Gastrocnemius medialis (tissue), 4 donors: ENCODE results near the gene C14orf132. TPM values are rescaled to one million over a fixed set of nuclear protein-coding genes. Genes with fewer than 3 reads are reported as not detected.

Experiments
- ATAC-seq, 2 donors: fragments of 150-250 bp; one replicate each; pipeline ENCODE4 v1.9.1; 2016
- DNase-seq, 2 donors: peaks; one replicate each; pipeline ENCODE4 v3.0.0-alpha.2; 2019
- H3K27ac ChIP-seq, 4 donors: fragments of 200-600 bp; sonication (generic); 1 replicate in 1 of 4; 2 replicates in 3 of 4; pipeline ENCODE4 v1.5.1; 2016 to 2018; ENCODE audit warnings: mild to moderate bottlenecking in 2 of 4, moderate library complexity in 1 of 4
- H3K27me3 ChIP-seq, 3 donors: fragments of 200-600 bp; sonication (generic) in 2 of 3; 1 replicate in 1 of 3; 2 replicates in 2 of 3; pipeline versions ENCODE4 v1.5.1 to v1.6.0; 2016 to 2019; ENCODE audit warnings: mild to moderate bottlenecking in 1 of 3, moderate library complexity in 1 of 3
- H3K36me3 ChIP-seq, 2 donors: fragments of 200-600 bp; sonication (generic) in 1 of 2; one replicate each; pipeline ENCODE4 v1.5.1; 2017 to 2018
- H3K4me1 ChIP-seq, 2 donors: fragments of 200-600 bp; sonication (generic) in 1 of 2; one replicate each; pipeline ENCODE4 v1.5.1; 2016 to 2017; ENCODE audit warnings: mild to moderate bottlenecking in 2 of 2
- H3K4me3 ChIP-seq, 4 donors: fragments of 200-600 bp; sonication (generic) in 3 of 4; 1 replicate in 1 of 4; 2 replicates in 3 of 4; pipeline ENCODE4 v1.5.1; 2016 to 2019; ENCODE audit warnings: mild to moderate bottlenecking in 2 of 4
- H3K9me3 ChIP-seq, 3 donors: fragments of 200-600 bp; sonication (generic) in 2 of 3; 1 replicate in 1 of 3; 2 replicates in 2 of 3; pipeline ENCODE4 v1.5.1; 2016 to 2019
- CTCF ChIP-seq, 5 experiments: fragments of 450-650 bp in 3 of 5; fragments of 200-600 bp in 2 of 5; sonication (generic) in 2 of 5; IDR thresholded peaks in 4 of 5; conservative IDR thresholded peaks in 1 of 5; 1 replicate in 4 of 5; 2 replicates in 1 of 5; pipeline ENCODE4 v1.5.1; 2016 to 2019; ENCODE audit warnings: antibody characterized with exemption in 5 of 5, mild to moderate bottlenecking in 3 of 5, moderate library complexity in 3 of 5
- POLR2A ChIP-seq, 2 donors: fragments of 450-650 bp; IDR thresholded peaks; one replicate each; pipeline ENCODE4 v1.6.1; 2017; ENCODE audit warnings: antibody characterized with exemption in 2 of 2, mild to moderate bottlenecking in 2 of 2, moderate library complexity in 2 of 2
- in situ Hi-C, 4 donors: fragments of 200-750 bp; cut with MboI; loops; one replicate each; pipeline versions ENCODE4 v1.15.0 to v1.8.0; 2017; ENCODE audit warnings: low sequenced_read_pairs in 4 of 4
- intact Hi-C: fragments of 100-400 bp; cut with DNase I; formaldehyde crosslinking; loops from one replicate; pipeline ENCODE4 v1.15.1; 2023; ENCODE audit warnings: low total_unique reads
- total RNA-seq, 4 donors: library from RNA; depleted of rRNA; stranded (reverse); fragments of >200 nt; gene quantifications; one replicate each; pipeline versions ENCODE4 v1.1.0 to v1.2.3, GENCODE V29; 2016

C14orf132 gene
- total RNA-seq, 4 donors from 2014 or later: 1.1 to 2.9 (median 1.5) TPM

- no peak for TF ChIP-seq POLR2A (IDR thresholded peaks at IDR 0.05)
- no peak for TF ChIP-seq CTCF (IDR thresholded peaks at IDR 0.05 in 4 of 5, conservative IDR thresholded peaks at IDR 0.05 in 1 of 5)
- no peaks in the 10 kb centered on the region for H3K4me1 ChIP-seq
- no peaks in the 10 kb centered on the region for H3K36me3 ChIP-seq
- ATAC-seq (no peak), DNase-seq (no peak)
- H3K27me3 ChIP-seq: peaks cover 0 to 3% (median 0%) of the 10 kb centered on the region in 3 donors
- H3K27ac ChIP-seq: no peak overlapping the region
- in situ Hi-C loops (no loop called here), intact Hi-C loops (no loop called here)
- no peaks in the 10 kb centered on the region for H3K9me3 ChIP-seq
- H3K4me3 ChIP-seq: no peak overlapping the region
Measured at GRCh38 chr14:96130391-96130790, 91.2 kb downstream of the C14orf132 start.

GRCh38 chr14:96130854-96131253, 91.7 kb downstream of the C14orf132 start:
- Histone ChIP-seq H3K36me3 (no peaks in the 10 kb centered on the region), H3K4me3 (no peak overlapping the region), H3K9me3 (no peaks in the 10 kb centered on the region), H3K27ac (no peak overlapping the region), H3K27me3 (peaks cover 0 to 3% (median 0%) of the 10 kb centered on the region in 3 donors), H3K4me1 (no peaks in the 10 kb centered on the region)
- TF ChIP-seq CTCF (IDR thresholded peaks at IDR 0.05 in 4 of 5, conservative IDR thresholded peaks at IDR 0.05 in 1 of 5) (no peak), POLR2A (IDR thresholded peaks at IDR 0.05) (no peak)
- no peak for DNase-seq
- intact Hi-C loops (no loop called here), in situ Hi-C loops (no loop called here)
- ATAC-seq: no peak

GRCh38 chr14:96131836-96132235, 92.7 kb downstream of the C14orf132 start:
- ATAC-seq (no peak), DNase-seq (no peak)
- intact Hi-C loops (no loop called here), in situ Hi-C loops (no loop called here)
- no peaks in the 10 kb centered on the region for H3K4me1 ChIP-seq
- H3K9me3 ChIP-seq: no peaks in the 10 kb centered on the region
- no peaks in the 10 kb centered on the region for H3K27me3 ChIP-seq
- TF ChIP-seq CTCF (IDR thresholded peaks at IDR 0.05 in 4 of 5, conservative IDR thresholded peaks at IDR 0.05 in 1 of 5) (no peak), POLR2A (IDR thresholded peaks at IDR 0.05) (no peak)
- no peaks in the 10 kb centered on the region for H3K36me3 ChIP-seq
- no peak overlapping the region for H3K4me3 ChIP-seq
- H3K27ac ChIP-seq: no peak overlapping the region

GRCh38 chr14:96134508-96134907, 95.3 kb downstream of the C14orf132 start:
- no peak for ATAC-seq
- intact Hi-C loops: no loop called here
- H3K27ac ChIP-seq: no peak overlapping the region
- no peaks in the 10 kb centered on the region for H3K27me3 ChIP-seq
- in situ Hi-C loops: no loop called here
- TF ChIP-seq CTCF (IDR thresholded peaks at IDR 0.05 in 4 of 5, conservative IDR thresholded peaks at IDR 0.05 in 1 of 5) (no peak), POLR2A (IDR thresholded peaks at IDR 0.05) (no peak)
- H3K9me3 ChIP-seq: no peaks in the 10 kb centered on the region
- no peak overlapping the region for H3K4me3 ChIP-seq
- H3K36me3 ChIP-seq: no peaks in the 10 kb centered on the region
- H3K4me1 ChIP-seq: no peaks in the 10 kb centered on the region
- DNase-seq: no peak

- DNase-seq (no peak), ATAC-seq (peak in 1 of 2 donors; percentile 14)
- no peak overlapping the region for H3K27ac ChIP-seq
- in situ Hi-C loops: no loop called here
- no peaks in the 10 kb centered on the region for H3K27me3 ChIP-seq
- no peaks in the 10 kb centered on the region for H3K9me3 ChIP-seq
- no peaks in the 10 kb centered on the region for H3K36me3 ChIP-seq
- H3K4me3 ChIP-seq: no peak overlapping the region
- intact Hi-C loops: no loop called here
- H3K4me1 ChIP-seq: no peaks in the 10 kb centered on the region
- TF ChIP-seq CTCF (IDR thresholded peaks at IDR 0.05 in 4 of 5, conservative IDR thresholded peaks at IDR 0.05 in 1 of 5) (no peak), POLR2A (IDR thresholded peaks at IDR 0.05) (no peak)
Measured at GRCh38 chr14:96135285-96135684, 96.1 kb downstream of the C14orf132 start.
